ENCODE data around the gene LCN6.
"Not testable (repeated sequence)": the region's sequence is repeated elsewhere in the genome, so short reads cannot be mapped to it uniquely, and the experiment has no call there.

DNA sequence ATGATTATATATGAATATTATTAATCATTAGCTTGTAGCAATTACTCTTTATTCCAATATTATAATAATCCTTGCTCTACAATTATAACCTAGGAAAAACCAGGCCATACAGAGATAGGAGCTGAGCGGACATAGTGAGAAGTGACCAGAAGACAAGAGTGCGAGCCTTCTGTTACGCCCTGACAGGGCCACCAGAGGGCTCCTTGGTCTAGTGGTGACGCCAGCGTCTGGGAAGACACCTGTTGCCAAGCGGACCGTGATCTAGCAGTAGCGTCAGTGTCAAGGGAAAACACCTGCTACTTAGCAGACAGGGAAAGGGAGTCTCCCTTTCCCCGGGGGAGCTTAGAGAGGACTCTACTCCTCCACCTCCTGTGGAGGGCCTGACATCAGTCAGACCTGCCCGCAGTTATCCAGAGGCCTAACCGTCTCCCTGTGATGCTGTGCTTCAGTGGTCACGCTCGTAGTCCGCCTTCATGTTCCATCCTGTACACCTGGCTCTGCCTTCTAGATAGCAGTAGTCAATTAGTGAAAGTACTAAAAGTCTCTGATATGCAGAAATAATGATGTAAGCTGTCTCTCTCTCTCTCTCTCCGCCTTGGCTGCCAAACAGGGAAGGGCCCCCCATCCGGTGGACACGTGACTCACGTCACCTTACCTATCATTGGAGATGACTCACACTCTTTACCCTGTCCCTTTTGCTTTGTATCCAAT lies 18.2 kb upstream of the LCN6 start:
- not testable (repeated sequence) for TF ChIP-seq EZH2phosphoT487 (IDR thresholded peaks at IDR 0.05; ENCODE audit: borderline replicate concordance, low read length)
- TF ChIP-seq, protein P1, sequence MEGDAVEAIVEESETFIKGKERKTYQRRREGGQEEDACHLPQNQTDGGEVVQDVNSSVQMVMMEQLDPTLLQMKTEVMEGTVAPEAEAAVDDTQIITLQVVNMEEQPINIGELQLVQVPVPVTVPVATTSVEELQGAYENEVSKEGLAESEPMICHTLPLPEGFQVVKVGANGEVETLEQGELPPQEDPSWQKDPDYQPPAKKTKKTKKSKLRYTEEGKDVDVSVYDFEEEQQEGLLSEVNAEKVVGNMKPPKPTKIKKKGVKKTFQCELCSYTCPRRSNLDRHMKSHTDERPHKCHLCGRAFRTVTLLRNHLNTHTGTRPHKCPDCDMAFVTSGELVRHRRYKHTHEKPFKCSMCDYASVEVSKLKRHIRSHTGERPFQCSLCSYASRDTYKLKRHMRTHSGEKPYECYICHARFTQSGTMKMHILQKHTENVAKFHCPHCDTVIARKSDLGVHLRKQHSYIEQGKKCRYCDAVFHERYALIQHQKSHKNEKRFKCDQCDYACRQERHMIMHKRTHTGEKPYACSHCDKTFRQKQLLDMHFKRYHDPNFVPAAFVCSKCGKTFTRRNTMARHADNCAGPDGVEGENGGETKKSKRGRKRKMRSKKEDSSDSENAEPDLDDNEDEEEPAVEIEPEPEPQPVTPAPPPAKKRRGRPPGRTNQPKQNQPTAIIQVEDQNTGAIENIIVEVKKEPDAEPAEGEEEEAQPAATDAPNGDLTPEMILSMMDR (IDR thresholded peaks at IDR 0.05; ENCODE audit: low read depth, low read length, poor library complexity, severe bottlenecking), result not testable (repeated sequence)
